GM12878 (cell line): ENCODE measurements around the gene FAM107A. TPM values are rescaled to one million over a fixed set of nuclear protein-coding genes. Genes with fewer than 3 reads are reported as not detected.

Source experiments
- ATAC-seq: fragments of 200-7000 bp; cut with Tn5 transposase; 3 replicates; pipeline ENCODE4 v1.9.1; 2020; ENCODE audit warnings: mild to moderate bottlenecking, moderate library complexity
- BruUV-seq: library from RNA; stranded (reverse); fragments of 400-500 nt; replicated peaks from 2 replicates; lab custom pipeline; 2021; lab: Mats Ljungman, UMichigan
- CTCF ChIA-PET: fragments of 300-600 bp; sonication (Branson Sonifier 250); formaldehyde crosslinking; extraction: SDS; loops from one replicate; lab custom pipeline; 2021; ENCODE audit warnings: inconsistent platforms; lab: Yijun Ruan, JAX
- POLR2A ChIA-PET: fragments of 350-600 bp; formaldehyde crosslinking; extraction: SDS; loops from one replicate; lab custom pipeline; 2021; ENCODE audit warnings: inconsistent platforms; lab: Charles Lee
- RAD21 ChIA-PET: fragments of 300-600 bp; sonication (Branson Sonifier 250); formaldehyde crosslinking; loops from one replicate; lab custom pipeline; 2023; ENCODE audit warnings: antibody characterized with exemption; ENCODE audit not compliant: unreplicated experiment; lab: Charles Lee
- SMC1A ChIA-PET: fragments of 300-600 bp; sonication (Branson Sonifier 250); formaldehyde crosslinking; loops from one replicate; lab custom pipeline; 2023; ENCODE audit not compliant: unreplicated experiment, uncharacterized antibody; lab: Charles Lee
- DNase-seq: peaks from one replicate; pipeline ENCODE4 v3.0.0-alpha.2; 2011; ENCODE audit warnings: low read depth, low spot score
- FAIRE-seq: peaks from 3 replicates; lab custom pipeline; 2011; peaks lifted over from hg19 to GRCh38; lab: Jason Lieb, UNC
- H2AFZ ChIP-seq: 2 replicates; pipeline ENCODE4 v1.6.0; 2011; ENCODE audit warnings: low read depth, low read length, control low read depth; ENCODE audit not compliant: control insufficient read depth
- H3K27ac ChIP-seq: 2 replicates; pipeline ENCODE4 v1.5.1; 2011; ENCODE audit warnings: control low read depth; ENCODE audit not compliant: control insufficient read depth, insufficient read depth
- H3K27me3 ChIP-seq, 2 experiments: replicated peaks in 1 of 2; 2 replicates each; pipeline versions ENCODE4 v1.6.0 to v1.6.1; 2011; ENCODE audit warnings: low read length in 1 of 2; ENCODE audit not compliant: control insufficient read depth in 2 of 2, insufficient read depth in 2 of 2
- H3K36me3 ChIP-seq, 2 experiments: 2 replicates each; pipeline ENCODE4 v1.5.1; 2011; ENCODE audit warnings: low read length in 1 of 2; ENCODE audit not compliant: control insufficient read depth in 2 of 2, insufficient read depth in 2 of 2
- H3K4me1 ChIP-seq: 2 replicates; pipeline ENCODE4 v1.6.1; 2011; ENCODE audit warnings: mild to moderate bottlenecking, low read length, moderate library complexity, mixed read lengths; ENCODE audit not compliant: control insufficient read depth, insufficient read depth
- H3K4me2 ChIP-seq: 2 replicates; pipeline ENCODE4 v1.6.0; 2011; ENCODE audit warnings: control low read depth; ENCODE audit not compliant: control insufficient read depth, insufficient read depth
- H3K4me3 ChIP-seq: fragments of 200-600 bp; sonication (generic); 2 replicates; pipeline ENCODE4 v1.5.1; 2016
- H3K79me2 ChIP-seq: 2 replicates; pipeline ENCODE4 v1.6.0; 2011; ENCODE audit warnings: low read length; ENCODE audit not compliant: control insufficient read depth, insufficient read depth
- H3K9ac ChIP-seq: 2 replicates; pipeline ENCODE4 v1.8.0; 2011; ENCODE audit warnings: low read length, control low read depth, mixed read lengths; ENCODE audit not compliant: control insufficient read depth, insufficient read depth
- H3K9me3 ChIP-seq: replicated peaks from 3 replicates; pipeline ENCODE4 v1.5.1; 2011; ENCODE audit warnings: mild to moderate bottlenecking, low read length; ENCODE audit not compliant: control insufficient read depth, insufficient read depth
- H4K20me1 ChIP-seq: 2 replicates; pipeline ENCODE4 v1.6.0; 2011; ENCODE audit not compliant: control insufficient read depth, insufficient read depth
- ASH2L ChIP-seq: fragments of 300-600, 200-600 bp; sonication (generic); IDR thresholded peaks from 2 replicates; pipeline ENCODE4 v1.6.1; 2017; ENCODE audit warnings: low read depth, mild to moderate bottlenecking, borderline replicate concordance
- E2F4 ChIP-seq: IDR thresholded peaks from 2 replicates; pipeline ENCODE4 v1.6.1; 2012; ENCODE audit warnings: low read depth, low read length, improper control_type of control experiment
- EGR1 ChIP-seq, 2 experiments: IDR thresholded peaks; 1 replicate in 1 of 2; 2 replicates in 1 of 2; pipeline ENCODE4 v1.6.1; 2011 to 2012; ENCODE audit warnings: low read depth in 2 of 2, low read length in 2 of 2, borderline replicate concordance in 1 of 2, mild to moderate bottlenecking in 1 of 2, moderate library complexity in 1 of 2
- IRF3 ChIP-seq: fragments of 450-650 bp; IDR thresholded peaks from 2 replicates; pipeline ENCODE4 v1.6.1; 2014; ENCODE audit warnings: mild to moderate bottlenecking
- MAX ChIP-seq: IDR thresholded peaks from 2 replicates; pipeline ENCODE4 v1.6.1; 2012; ENCODE audit warnings: low read depth, low read length, improper control_type of control experiment
- MEF2B ChIP-seq: fragments of 450-650 bp; IDR thresholded peaks from 2 replicates; pipeline ENCODE4 v1.6.1; 2018; ENCODE audit warnings: mild to moderate bottlenecking, moderate library complexity; ENCODE audit not compliant: partially characterized antibody, poor library complexity, severe bottlenecking
- NKRF ChIP-seq: fragments of 450-650 bp; conservative IDR thresholded peaks from 2 replicates; pipeline ENCODE4 v1.6.1; 2017; ENCODE audit warnings: mild to moderate bottlenecking, moderate library complexity
- POU2F2 ChIP-seq: IDR thresholded peaks from 3 replicates; pipeline ENCODE4 v1.6.1; 2011; ENCODE audit warnings: low read depth, mild to moderate bottlenecking, low read length, borderline replicate concordance
- USF2 ChIP-seq: IDR thresholded peaks from 2 replicates; pipeline ENCODE4 v1.6.1; 2011; ENCODE audit warnings: low read depth, low read length, improper control_type of control experiment, borderline replicate concordance
- ZBTB11 ChIP-seq: fragments of 450-650 bp; formaldehyde crosslinking; IDR thresholded peaks from 2 replicates; pipeline ENCODE4 v1.5.0; 2022; ENCODE audit warnings: mild to moderate bottlenecking, missing genetic modification characterization
- ZSCAN29 ChIP-seq: fragments of 450-650 bp; IDR thresholded peaks from 2 replicates; pipeline ENCODE4 v1.6.1; 2017; ENCODE audit warnings: mild to moderate bottlenecking, moderate library complexity
- WGBS: methylation state at CpG from one replicate; pipeline ENCODE4 v1.1.6; 2016; ENCODE audit warnings: low lambda C conversion rate; ENCODE audit not compliant: insufficient replicate concordance, insufficient coverage; ENCODE audit errors: missing lambda C conversion rate; 5-methylcytosine and 5-hydroxymethylcytosine counted together
- in situ Hi-C: fragments of 300-500 bp; cut with MboI; formaldehyde crosslinking; loops from 9 replicates; pipeline ENCODE4 v1.14.3; 2018; ENCODE audit warnings: mixed read lengths
- intact Hi-C: fragments of 100-400 bp; cut with micrococcal nuclease; formaldehyde crosslinking; loops from one replicate; pipeline ENCODE4 v1.14.2; 2022; ENCODE audit not compliant: unreplicated experiment
- polyA plus RNA-seq, 11 experiments: library from polyadenylated mRNA; depleted of rRNA in 4 of 11; unstranded in 6 of 11; stranded (reverse) in 5 of 11; fragments of >200 nt; fragmentation: Nextera tagmentation in 4 of 11; fragmentation: Illumina TruSeq in 1 of 11; extraction: Ambion mirVana in 4 of 11; extraction: Trizol in 1 of 11; gene quantifications; 1 replicate in 1 of 11; 2 replicates in 10 of 11; pipeline versions ENCODE4 v1.2.1 to v1.2.3, GENCODE V29; 2011 to 2016; ENCODE audit warnings: inconsistent platforms in 2 of 11, missing spikeins in 2 of 11, low read depth in 1 of 11
- total RNA-seq, 4 experiments: library from RNA; depleted of rRNA in 3 of 4; stranded (reverse); fragments of >200 nt in 3 of 4; fragmentation: Illumina TruSeq in 1 of 4; extraction: Trizol in 1 of 4; gene quantifications; 2 replicates each; pipeline versions ENCODE4 v1.2.1 to v1.2.3, GENCODE V29; 2013 to 2021

FAM107A gene
- total and polyA plus RNA-seq, 10 of the 15 experiments (the other 5 are each of a cell fraction or from before 2014, with no cell fraction given), result not detected

GRCh38 chr3:58621086-58621830, 44.1 kb upstream of the FAM107A start:
- H3K4me1 ChIP-seq, result no peaks in the 10 kb centered on the region
- no peak for FAIRE-seq
- no peak overlapping the region for H3K9ac ChIP-seq
- H3K27me3 ChIP-seq, result peaks cover 0 to 1% of the 10 kb centered on the region in 2 experiments; a peak in 2 of 4 replicates
- WGBS, result 19% methylated on average over 6 of the region's 6 CpGs
- intact Hi-C loops (no loop called here), in situ Hi-C loops (loop anchor here (10.0 kb wide), 1 partner anchor 436 kb away; no protein-coding TSS in a partner anchor)
- H3K79me2 ChIP-seq, result no peaks in the 10 kb centered on the region
- ChIA-PET POLR2A (no interaction called here), SMC1A (no interaction called here), CTCF (interaction anchor here (1.4 to 1.8 kb wide), 3 partner anchors 9 to 51 kb away, joined by 3 to 9 read pairs (median 4); no protein-coding TSS in a partner anchor), RAD21 (no interaction called here)
- H2AFZ ChIP-seq, result no peak overlapping the region
- no peaks in the 10 kb centered on the region for H3K36me3 ChIP-seq
- H4K20me1 ChIP-seq, result no peaks in the 10 kb centered on the region; the same call in 1 of the 2 replicates
- no TSS peak for BruUV-seq
- no peak for ATAC-seq
- H3K4me2 ChIP-seq, result no peak overlapping the region
- no peak for DNase-seq
- H3K4me3 ChIP-seq, result no peak overlapping the region
- no peak overlapping the region for H3K27ac ChIP-seq
- no peaks in the 10 kb centered on the region for H3K9me3 ChIP-seq
- TF ChIP-seq IRF3 (no peak), USF2 (no peak), MAX (no peak), EGR1 (IDR thresholded peaks at IDR 0.05; ENCODE audit: borderline replicate concordance in 1 of 2, low read depth in 2 of 2, low read length in 2 of 2) (no peak), ZBTB11 (no peak), E2F4 (no peak), ZSCAN29 (no peak), NKRF (no peak), MEF2B (no peak), ASH2L (no peak), POU2F2 (no peak)
